IMR-90 (cell line): ENCODE measurements around the gene LYZL1. TPM values are rescaled to one million over a fixed set of nuclear protein-coding genes. Genes with fewer than 3 reads are reported as not detected.
"Not testable (repeated sequence)": the region's sequence is repeated elsewhere in the genome, so short reads cannot be mapped to it uniquely, and the experiment has no call there.

Experiments used
- ATAC-seq: fragments of 200-7000 bp; cut with Tn5 transposase; 2 replicates; pipeline ENCODE4 v1.9.1; 2020; ENCODE audit warnings: low read depth, mild to moderate bottlenecking, moderate library complexity
- BruUV-seq: library from RNA; stranded (reverse); fragments of 400-500 nt; replicated peaks from 2 replicates; lab custom pipeline; 2021; lab: Mats Ljungman, UMichigan
- CTCF ChIA-PET: fragments of 300-600 bp; formaldehyde crosslinking; extraction: SDS; loops from one replicate; lab custom pipeline; 2021; ENCODE audit warnings: antibody characterized with exemption; lab: Yijun Ruan, JAX
- POLR2A ChIA-PET: fragments of 300-600 bp; sonication (Branson Sonifier 250); formaldehyde crosslinking; loops from one replicate; lab custom pipeline; 2022; ENCODE audit warnings: antibody characterized with exemption; ENCODE audit not compliant: unreplicated experiment; lab: Charles Lee
- DNase-seq: peaks from one replicate; pipeline ENCODE4 v3.0.0; 2013
- H2AFZ ChIP-seq: replicated peaks from 2 replicates; pipeline ENCODE3; 2013; ENCODE audit warnings: low read length, mild to moderate bottlenecking; ENCODE audit not compliant: poor library complexity
- H2AK5ac ChIP-seq: 2 replicates; pipeline ENCODE4 v1.6.1; 2013; ENCODE audit warnings: low read depth, low read length, inconsistent platforms
- H2AK9ac ChIP-seq: replicated peaks from 2 replicates; pipeline ENCODE3; 2013; ENCODE audit warnings: mild to moderate bottlenecking, low read depth, low read length, moderate library complexity; ENCODE audit not compliant: poor library complexity
- H2BK120ac ChIP-seq: 2 replicates; pipeline ENCODE4 v1.6.1; 2013; ENCODE audit warnings: low read depth, low read length, inconsistent platforms
- H2BK15ac ChIP-seq: 3 replicates; pipeline ENCODE4 v1.6.1; 2013; ENCODE audit warnings: low read depth, low read length, inconsistent platforms
- H2BK20ac ChIP-seq: 2 replicates; pipeline ENCODE4 v1.6.1; 2013; ENCODE audit warnings: low read depth, mild to moderate bottlenecking, inconsistent platforms, low read length, moderate library complexity
- H2BK5ac ChIP-seq: 2 replicates; pipeline ENCODE4 v1.6.1; 2013; ENCODE audit warnings: mild to moderate bottlenecking, low read depth, low read length, inconsistent platforms; ENCODE audit not compliant: poor library complexity, severe bottlenecking
- H3K14ac ChIP-seq: replicated peaks from 2 replicates; pipeline ENCODE4 v1.6.1; 2013; ENCODE audit warnings: low read depth, low read length, inconsistent platforms
- H3K18ac ChIP-seq: 2 replicates; pipeline ENCODE4 v1.6.1; 2013; ENCODE audit warnings: low read depth, low read length, control low read depth
- H3K23ac ChIP-seq: 2 replicates; pipeline ENCODE4 v1.6.1; 2013; ENCODE audit warnings: low read depth, low read length, inconsistent platforms
- H3K27ac ChIP-seq: 2 replicates; pipeline ENCODE4 v1.5.1; 2013; ENCODE audit warnings: mild to moderate bottlenecking, control low read depth, low read length; ENCODE audit not compliant: insufficient read depth
- H3K27me3 ChIP-seq: 2 replicates; pipeline ENCODE4 v1.6.1; 2013; ENCODE audit warnings: low read length; ENCODE audit not compliant: control insufficient read depth, insufficient read depth
- H3K36me3 ChIP-seq: 2 replicates; pipeline ENCODE4 v1.6.1; 2013; ENCODE audit warnings: low read length, mixed read lengths; ENCODE audit not compliant: control insufficient read depth, insufficient read depth
- H3K4ac ChIP-seq: 2 replicates; pipeline ENCODE4 v1.6.1; 2013; ENCODE audit warnings: low read depth, low read length, inconsistent platforms
- H3K4me1 ChIP-seq: 2 replicates; pipeline ENCODE4 v1.6.1; 2013; ENCODE audit warnings: low read length, mixed read lengths; ENCODE audit not compliant: control insufficient read depth, insufficient read depth
- H3K4me2 ChIP-seq: 2 replicates; pipeline ENCODE4 v1.6.1; 2013; ENCODE audit warnings: low read depth, mild to moderate bottlenecking, control low read depth, low read length, moderate library complexity
- H3K4me3 ChIP-seq: 2 replicates; pipeline ENCODE4 v1.5.1; 2013; ENCODE audit warnings: low read depth, mild to moderate bottlenecking, control low read depth, low read length, moderate library complexity; ENCODE audit not compliant: insufficient read depth
- H3K56ac ChIP-seq: 2 replicates; pipeline ENCODE4 v1.6.1; 2013; ENCODE audit warnings: low read length, inconsistent platforms; ENCODE audit not compliant: insufficient read depth; ENCODE audit errors: extremely low read depth
- H3K79me1 ChIP-seq, 2 experiments: 2 replicates each; pipeline ENCODE4 v1.6.1; 2013; ENCODE audit warnings: low read length in 2 of 2, inconsistent platforms in 1 of 2, low read depth in 1 of 2
- H3K9ac ChIP-seq: 2 replicates; pipeline ENCODE4 v1.6.1; 2013; ENCODE audit warnings: low read depth, low read length, control low read depth
- H3K9me1 ChIP-seq: 2 replicates; pipeline ENCODE4 v1.6.1; 2013; ENCODE audit warnings: low read length, inconsistent platforms; ENCODE audit not compliant: insufficient read depth
- H3K9me3 ChIP-seq: 2 replicates; pipeline ENCODE4 v1.6.1; 2013; ENCODE audit warnings: low read length; ENCODE audit not compliant: control insufficient read depth, insufficient read depth
- H4K20me1 ChIP-seq: 2 replicates; pipeline ENCODE4 v1.6.1; 2013; ENCODE audit warnings: low read length, inconsistent platforms; ENCODE audit not compliant: insufficient read depth
- H4K5ac ChIP-seq: 2 replicates; pipeline ENCODE4 v1.6.1; 2013; ENCODE audit warnings: mild to moderate bottlenecking, low read depth, low read length, control low read depth
- H4K8ac ChIP-seq, 2 experiments: 2 replicates each; pipeline ENCODE4 v1.6.1; 2013; ENCODE audit warnings: low read depth in 2 of 2, low read length in 2 of 2, control low read depth in 1 of 2, inconsistent platforms in 1 of 2
- H4K91ac ChIP-seq: 2 replicates; pipeline ENCODE4 v1.6.1; 2013; ENCODE audit warnings: low read depth, low read length, inconsistent platforms; ENCODE audit not compliant: insufficient read depth
- WGBS, 2 experiments: methylation state at CpG; one replicate each; pipeline versions ENCODE4 v1.1.5 to v1.1.7; 2013; ENCODE audit warnings: missing lambda C conversion rate in 2 of 2; ENCODE audit not compliant: insufficient read length in 1 of 2; ENCODE audit errors: extremely low coverage in 2 of 2; 5-methylcytosine and 5-hydroxymethylcytosine counted together
- dilution Hi-C: fragments of 300-500 bp; cut with HindIII; formaldehyde crosslinking; loops from one replicate; pipeline ENCODE4 v1.14.3; 2018; ENCODE audit warnings: low sequenced_read_pairs; ENCODE audit not compliant: unreplicated experiment
- in situ Hi-C: fragments of 300-500 bp; cut with MboI; formaldehyde crosslinking; loops from 3 replicates; pipeline ENCODE4 v1.14.3; 2019; ENCODE audit warnings: low sequenced_read_pairs, inconsistent platforms, mixed read lengths
- intact Hi-C: fragments of 100-400 bp; cut with micrococcal nuclease; formaldehyde crosslinking; loops from 2 replicates; pipeline ENCODE4 v1.10.0; 2022
- polyA plus RNA-seq, 3 experiments: library from polyadenylated mRNA; depleted of rRNA; stranded (reverse); fragments of >200 nt; gene quantifications; 2 replicates each; pipeline ENCODE4 v1.2.3, GENCODE V29; 2012; ENCODE audit warnings: low replicate concordance in 1 of 3
- total RNA-seq: library from RNA; depleted of rRNA; stranded (reverse); fragments of >200 nt; gene quantifications from 2 replicates; pipeline ENCODE4 v1.2.3, GENCODE V29; 2012

LYZL1 gene
- total and polyA plus RNA-seq, 2 of the 4 experiments (the other 2 are of a cell fraction) = not detected

GRCh38 chr10:29337526-29337925 lies 48.7 kb downstream of the LYZL1 start:
- H3K79me1 ChIP-seq, H2BK15ac ChIP-seq, H4K20me1 ChIP-seq, H2BK20ac ChIP-seq, BruUV-seq, H3K18ac ChIP-seq, H3K56ac ChIP-seq, H2BK5ac ChIP-seq, DNase-seq, H2AFZ ChIP-seq, intact Hi-C loops, H4K91ac ChIP-seq, H4K8ac ChIP-seq, H3K4me3 ChIP-seq, dilution Hi-C loops, H3K14ac ChIP-seq, H3K23ac ChIP-seq, H3K9me3 ChIP-seq, H3K9me1 ChIP-seq, H3K36me3 ChIP-seq, H3K4me1 ChIP-seq, in situ Hi-C loops, H3K4ac ChIP-seq, H3K9ac ChIP-seq, POLR2A ChIA-PET, ATAC-seq, H3K4me2 ChIP-seq, H2AK5ac ChIP-seq, H2BK120ac ChIP-seq, H2AK9ac ChIP-seq, H4K5ac ChIP-seq, CTCF ChIA-PET, H3K27ac ChIP-seq: not testable (repeated sequence)
- H3K27me3 ChIP-seq = peaks cover 26% of the 10 kb centered on the region
- no CpG with 5 or more reads among the region's 4 CpGs for WGBS, 2 experiments
